ENCODE data around the gene CRELD2. TPM values are rescaled to one million over a fixed set of nuclear protein-coding genes. Genes with fewer than 3 reads are reported as not detected.

CRELD2 gene
- total and polyA plus RNA-seq, 2 of the 8 experiments (the other 6 are each of a cell fraction or from before 2014, with no cell fraction given): 24.5 to 36.6 TPM

DNA sequence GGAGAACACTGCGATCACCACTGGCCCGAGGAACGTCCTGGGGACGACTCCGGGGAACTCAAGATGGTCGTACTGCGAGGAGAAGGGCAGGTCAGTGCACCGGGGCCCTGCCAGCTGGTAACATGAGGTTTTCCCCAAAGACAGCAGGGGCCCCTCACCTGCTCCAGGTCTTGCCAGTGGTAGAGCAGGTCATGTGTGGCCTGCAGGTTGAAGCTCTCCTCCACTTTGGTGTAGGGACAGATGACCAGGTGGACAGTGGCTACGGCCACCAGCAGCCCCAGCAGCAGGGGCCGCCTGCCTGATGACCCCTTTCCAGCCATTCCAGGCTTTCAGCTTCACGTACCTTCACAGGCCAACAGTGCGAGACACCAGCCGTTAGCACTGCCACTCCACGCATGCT is 5.0 kb upstream of the CRELD2 start (continued):
- TF ChIP-seq HDAC2 (IDR thresholded peaks at IDR 0.05; ENCODE audit: borderline replicate concordance in 1 of 2, low read depth in 2 of 2, low read length in 2 of 2) (no peak), YY1 (IDR thresholded peaks at IDR 0.05; ENCODE audit: low read depth, low read length) (no peak)
